GM10266 (cell line): ENCODE results near the gene FFAR1.

Source experiments
- DNase-seq: peaks from one replicate; pipeline ENCODE4 v3.0.0; 2012; ENCODE audit errors: extremely low spot score
- CTCF ChIP-seq: IDR thresholded peaks from 2 replicates; pipeline ENCODE4 v1.5.1; 2012; ENCODE audit warnings: mild to moderate bottlenecking, low read depth; ENCODE audit not compliant: control insufficient read depth, insufficient read depth; ENCODE audit errors: missing control alignments

FFAR1 gene

DNA sequence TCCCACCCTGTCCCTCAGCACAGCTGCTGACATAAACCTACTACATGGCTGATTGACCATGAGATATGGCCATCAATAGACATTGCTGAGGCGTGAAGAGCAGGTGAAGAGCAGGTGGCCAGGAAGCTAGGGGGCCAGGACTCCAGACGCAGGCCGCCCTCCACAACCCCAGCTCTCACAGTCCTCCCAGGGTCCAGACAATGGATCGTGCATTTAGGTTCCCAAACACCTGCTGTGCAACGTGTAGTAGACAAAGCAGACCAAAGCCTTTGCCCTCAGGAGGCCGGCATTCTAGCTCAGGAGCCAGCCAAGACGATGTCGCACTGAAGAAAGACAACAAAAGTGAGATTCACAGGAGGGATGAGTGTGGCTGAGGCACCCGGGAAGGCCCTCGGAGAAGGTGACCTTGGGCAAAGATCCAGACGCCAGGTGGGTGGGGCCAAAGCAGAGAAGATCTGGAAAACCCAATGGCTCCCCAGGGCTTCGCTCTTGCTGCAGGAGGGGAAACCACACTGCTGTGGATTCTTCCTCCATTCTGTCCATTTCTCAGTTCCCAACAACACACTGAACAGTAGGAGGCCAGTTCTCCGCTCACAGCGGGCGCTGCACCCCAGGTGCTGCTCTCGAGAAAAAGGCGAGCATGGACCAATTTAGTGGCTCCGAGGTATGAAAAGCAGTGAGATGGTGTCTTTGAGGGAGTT, 1.4 kb downstream of the FFAR1 start:
- DNase-seq, result peak; percentile 41
- TF ChIP-seq CTCF, result no peak

DNA sequence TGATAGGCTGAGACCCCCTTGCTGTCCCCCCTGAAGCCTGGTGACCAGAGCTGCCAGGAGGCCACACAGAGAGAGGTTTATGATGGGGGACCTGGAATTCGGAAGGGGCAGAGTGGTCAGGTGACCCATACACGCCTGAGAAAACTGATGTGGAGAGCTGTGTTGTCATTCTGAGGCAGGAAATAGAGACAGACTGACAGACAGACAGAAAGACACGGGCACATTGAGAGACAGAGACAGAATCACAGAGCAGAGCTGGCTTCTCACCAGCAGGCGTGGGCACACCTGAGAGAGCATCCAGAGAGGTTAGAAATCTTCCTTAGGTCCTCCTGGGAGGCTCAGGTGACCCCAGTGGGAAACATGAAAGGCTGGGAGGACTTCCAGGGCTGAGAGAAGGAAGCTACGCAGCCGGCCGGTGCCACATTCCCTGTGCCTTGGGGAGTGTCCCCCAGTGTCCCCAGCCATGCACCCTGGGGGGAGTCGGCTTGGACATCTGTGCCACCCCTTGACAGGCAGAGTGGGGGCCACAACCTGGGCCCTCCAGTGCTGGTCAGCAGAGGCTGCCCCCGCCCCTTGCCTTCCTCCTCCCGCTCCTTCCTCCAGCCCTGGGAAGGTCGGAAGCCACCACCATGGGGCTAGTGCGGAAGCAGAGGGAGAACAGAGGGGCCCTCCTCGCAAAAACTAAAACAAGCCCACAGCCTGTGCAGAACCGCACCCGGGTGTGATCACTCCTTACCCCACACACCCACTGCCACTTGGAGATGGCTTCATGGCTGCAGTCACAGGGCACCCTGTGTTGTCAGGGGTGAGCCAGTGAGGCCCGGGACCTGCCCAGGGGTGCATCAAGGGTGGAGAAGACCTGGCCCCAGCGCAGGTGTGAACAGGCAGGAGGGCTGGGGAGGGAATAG, 2.2 kb downstream of the FFAR1 start:
- no peak for TF ChIP-seq CTCF
- peak; percentile 34 for DNase-seq

DNA sequence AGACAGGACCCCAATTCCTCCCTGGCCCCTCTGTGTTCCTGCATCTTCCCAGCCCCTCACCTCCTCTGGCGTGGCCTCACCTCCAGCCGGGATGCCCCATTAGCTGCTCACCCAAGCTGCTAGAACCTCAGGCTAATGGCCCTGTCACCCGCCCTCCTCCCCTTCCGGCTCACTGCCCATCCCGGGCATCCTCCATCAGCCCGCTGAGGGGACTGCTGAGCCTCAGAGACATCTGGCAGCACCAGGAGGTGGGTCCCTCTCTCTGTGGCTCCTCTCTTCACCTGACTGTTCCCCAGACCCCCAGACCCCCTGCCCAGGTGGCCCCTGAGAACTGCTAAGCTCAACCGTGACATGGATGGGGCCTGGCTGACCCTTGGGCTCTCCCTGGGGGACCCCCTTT, 2.9 kb downstream of the FFAR1 start:
- DNase-seq, result peak; percentile 29
- TF ChIP-seq CTCF, result no peak

GRCh38 chr19:35351411-35352176, 3.9 kb downstream of the FFAR1 start:
- DNase-seq, result no peak
- no peak for TF ChIP-seq CTCF

- no peak for TF ChIP-seq CTCF
These were observed 4.4 kb downstream of the FFAR1 start for GRCh38 chr19:35352177-35352447.

DNA sequence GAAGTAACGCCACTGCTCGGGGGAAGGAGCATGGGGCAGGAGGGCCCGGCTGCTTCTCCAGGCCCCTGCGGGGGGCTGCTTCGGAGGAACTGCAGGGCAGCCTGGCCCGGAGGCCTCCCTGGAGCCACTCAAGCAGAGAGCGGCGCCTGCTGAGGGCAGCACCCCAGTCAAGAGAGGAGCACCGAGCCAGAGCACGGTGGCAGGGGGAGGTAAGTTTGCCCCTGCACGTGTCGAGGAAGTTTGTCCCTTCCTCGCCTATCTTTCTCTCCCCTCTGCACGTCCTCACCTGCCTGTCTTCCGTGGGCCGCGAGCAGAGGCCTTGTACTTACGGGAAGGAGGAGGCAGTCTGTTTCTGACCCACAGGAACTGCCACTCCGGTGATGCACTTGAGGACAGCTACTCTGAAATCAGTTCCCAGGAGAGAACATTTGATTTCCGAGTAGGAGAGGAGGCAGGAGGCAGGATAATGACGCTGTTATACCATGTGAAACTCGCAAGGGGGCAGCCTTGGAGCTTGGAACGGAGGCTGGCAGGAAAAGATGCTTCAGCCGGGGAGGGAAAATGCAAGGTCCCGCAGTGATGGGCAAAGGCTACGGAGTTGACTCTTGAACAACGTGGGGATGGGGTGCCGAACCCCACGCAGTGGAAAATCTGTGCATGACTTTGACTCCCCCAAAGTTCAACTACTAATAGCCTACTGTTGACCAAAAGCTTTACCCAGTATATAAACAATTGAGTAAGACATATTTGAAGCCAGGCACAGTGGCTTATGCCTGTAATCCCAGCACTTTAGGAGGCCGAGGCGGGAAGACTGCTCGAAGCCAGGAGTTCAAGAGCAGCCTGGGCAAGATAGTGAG, 5.0 kb downstream of the FFAR1 start:
- peak; percentile 82 for TF ChIP-seq CTCF

More at GRCh38 chr19:35352177-35352447, 4.4 kb downstream of the FFAR1 start:
- DNase-seq, result no peak

More for the DNA sequence above, 5.0 kb downstream of the FFAR1 start:
- peak; percentile 89 for DNase-seq
